WTC11 (cell line): ENCODE results near the gene FBH1. TPM values are rescaled to one million over a fixed set of nuclear protein-coding genes. Genes with fewer than 3 reads are reported as not detected.

Experiments
- ATAC-seq: fragments of 200-7000 bp; cut with Tn5 transposase; 2 replicates; pipeline ENCODE4 v1.10.0; 2021; ENCODE audit warnings: mild to moderate bottlenecking, moderate library complexity
- CTCF ChIA-PET: fragments of 300-600 bp; sonication (Branson Sonifier 250); formaldehyde crosslinking; loops from one replicate; lab custom pipeline; 2021; ENCODE audit warnings: antibody characterized with exemption; lab: Charles Lee
- POLR2A ChIA-PET: fragments of 350-600 bp; sonication (Branson Sonifier 250); formaldehyde crosslinking; loops from one replicate; lab custom pipeline; 2021; ENCODE audit warnings: antibody characterized with exemption; lab: Charles Lee
- DNase-seq: peaks from one replicate; pipeline ENCODE4 v3.0.0; 2021; ENCODE audit warnings: low spot score
- H3K27ac Mint-ChIP-seq: 2 replicates; pipeline ENCODE4 v1.8.0; 2021; ENCODE audit warnings: mixed read lengths
- H3K27me3 Mint-ChIP-seq: 2 replicates; pipeline ENCODE4 v1.8.0; 2021; ENCODE audit warnings: low read depth, mild to moderate bottlenecking, moderate library complexity, mixed read lengths
- H3K36me3 Mint-ChIP-seq: 2 replicates; pipeline ENCODE4 v1.8.0; 2021; ENCODE audit warnings: mixed read lengths
- H3K4me1 Mint-ChIP-seq: 2 replicates; pipeline ENCODE4 v1.8.0; 2022; ENCODE audit warnings: mixed read lengths
- H3K4me3 Mint-ChIP-seq: 2 replicates; pipeline ENCODE4 v1.8.0; 2021; ENCODE audit warnings: mild to moderate bottlenecking, moderate library complexity, mixed read lengths
- H3K9me3 Mint-ChIP-seq: 2 replicates; pipeline ENCODE4 v1.8.0; 2021; ENCODE audit warnings: mixed read lengths
- ATF2 ChIP-seq: sonication (generic); formaldehyde crosslinking; IDR thresholded peaks from 2 replicates; pipeline ENCODE4 v1.8.1; 2022; ENCODE audit warnings: low read depth, missing genetic modification reagents, borderline replicate concordance
- ATF6 ChIP-seq: sonication (generic); formaldehyde crosslinking; IDR thresholded peaks from 2 replicates; pipeline ENCODE4 v1.8.1; 2023; ENCODE audit warnings: mild to moderate bottlenecking, missing genetic modification reagents
- FOXJ3 ChIP-seq: sonication (generic); formaldehyde crosslinking; IDR thresholded peaks from 2 replicates; pipeline ENCODE4 v1.9.0; 2021; ENCODE audit warnings: missing genetic modification reagents, mild to moderate bottlenecking, borderline replicate concordance
- FOXK1 ChIP-seq: sonication (generic); formaldehyde crosslinking; IDR thresholded peaks from 2 replicates; pipeline ENCODE4 v1.8.0; 2022; ENCODE audit warnings: mild to moderate bottlenecking, moderate library complexity, missing genetic modification reagents
- HMGXB4 ChIP-seq: sonication (generic); formaldehyde crosslinking; IDR thresholded peaks from 2 replicates; pipeline ENCODE4 v1.8.1; 2023; ENCODE audit warnings: mild to moderate bottlenecking, moderate library complexity, missing genetic modification reagents
- JUN ChIP-seq: sonication (generic); formaldehyde crosslinking; IDR thresholded peaks from 2 replicates; pipeline ENCODE4 v1.8.0; 2023; ENCODE audit warnings: mild to moderate bottlenecking, missing genetic modification reagents
- MYBL2 ChIP-seq: sonication (generic); formaldehyde crosslinking; IDR thresholded peaks from 2 replicates; pipeline ENCODE4 v1.8.1; 2023; ENCODE audit warnings: mild to moderate bottlenecking, moderate library complexity, missing genetic modification reagents
- NFATC4 ChIP-seq: fragments of 250-450 bp; sonication (Bioruptor Pico); IDR thresholded peaks from 2 replicates; pipeline ENCODE4 v1.9.0; 2021; ENCODE audit warnings: mild to moderate bottlenecking
- NFE2L1 ChIP-seq: sonication (generic); formaldehyde crosslinking; IDR thresholded peaks from 2 replicates; pipeline ENCODE4 v1.8.1; 2023; ENCODE audit warnings: missing genetic modification reagents
- NR1H2 ChIP-seq: sonication (generic); formaldehyde crosslinking; IDR thresholded peaks from 2 replicates; pipeline ENCODE4 v1.9.0; 2021; ENCODE audit warnings: mild to moderate bottlenecking, moderate library complexity, missing genetic modification reagents
- PRDM15 ChIP-seq: sonication (generic); formaldehyde crosslinking; IDR thresholded peaks from 2 replicates; pipeline ENCODE4 v1.8.0; 2022; ENCODE audit warnings: missing genetic modification reagents
- RELA ChIP-seq: sonication (generic); formaldehyde crosslinking; IDR thresholded peaks from 2 replicates; pipeline ENCODE4 v1.8.1; 2022; ENCODE audit warnings: missing genetic modification reagents, mild to moderate bottlenecking, borderline replicate concordance
- RORB ChIP-seq: fragments of 250-450 bp; sonication (Bioruptor Pico); IDR thresholded peaks from 2 replicates; pipeline ENCODE4 v1.9.0; 2021; ENCODE audit warnings: mild to moderate bottlenecking
- TP53 ChIP-seq: sonication (generic); formaldehyde crosslinking; IDR thresholded peaks from 2 replicates; pipeline ENCODE4 v1.8.1; 2023; ENCODE audit warnings: mild to moderate bottlenecking, missing genetic modification reagents
- ZNF671 ChIP-seq: fragments of 250-450 bp; sonication (Bioruptor Pico); IDR thresholded peaks from 2 replicates; pipeline ENCODE4 v1.8.0; 2021; ENCODE audit warnings: mild to moderate bottlenecking
- total RNA-seq: library from RNA; stranded (reverse); gene quantifications from 3 replicates; pipeline ENCODE4 v1.2.3, GENCODE V29; 2021
- TF ChIP-seq, protein P1 (sequence below): fragments of 250-450 bp; sonication (Bioruptor Pico); IDR thresholded peaks from 2 replicates; pipeline ENCODE4 v1.9.0; 2021; ENCODE audit warnings: mild to moderate bottlenecking
- TF ChIP-seq, protein P2 (sequence below): sonication (generic); formaldehyde crosslinking; IDR thresholded peaks from 2 replicates; pipeline ENCODE4 v1.8.1; 2023; ENCODE audit warnings: mild to moderate bottlenecking, missing genetic modification reagents, moderate library complexity
- TF ChIP-seq, protein P3 (sequence below): sonication (generic); formaldehyde crosslinking; IDR thresholded peaks from 2 replicates; pipeline ENCODE4 v1.8.1; 2023; ENCODE audit warnings: mild to moderate bottlenecking, missing genetic modification reagents
- TF ChIP-seq, protein P4 (sequence below): sonication (generic); formaldehyde crosslinking; IDR thresholded peaks from 2 replicates; pipeline ENCODE4 v1.8.1; 2023; ENCODE audit warnings: mild to moderate bottlenecking, missing genetic modification reagents, borderline replicate concordance

The FBH1 gene
- total RNA-seq, 1 experiment from 2014 or later = 66.8 TPM

GRCh38 chr10:5947471-5948207, 57.6 kb downstream of the FBH1 start:
- CTCF ChIA-PET = interaction anchor here (0.6 to 1.6 kb wide), 4 partner anchors 28 to 255 kb away, joined by 3 to 7 read pairs (median 4); partner anchors contain the start of gene PFKFB3
- Mint-ChIP-seq H3K27ac (no peak overlapping the region), H3K36me3 (no peaks in the 10 kb centered on the region), H3K4me1 (peaks cover 33% of the 10 kb centered on the region), H3K9me3 (no peaks in the 10 kb centered on the region), H3K27me3 (no peaks in the 10 kb centered on the region), H3K4me3 (no peak overlapping the region)
- POLR2A ChIA-PET = no interaction called here
- DNase-seq = no peak
- ATAC-seq = no peak
- TF ChIP-seq HMGXB4 (CRISPR knock-in tag) = no peak
- no peak for TF ChIP-seq RORB (CRISPR knock-in tag)
- no peak for TF ChIP-seq RELA
- TF ChIP-seq, protein P1, sequence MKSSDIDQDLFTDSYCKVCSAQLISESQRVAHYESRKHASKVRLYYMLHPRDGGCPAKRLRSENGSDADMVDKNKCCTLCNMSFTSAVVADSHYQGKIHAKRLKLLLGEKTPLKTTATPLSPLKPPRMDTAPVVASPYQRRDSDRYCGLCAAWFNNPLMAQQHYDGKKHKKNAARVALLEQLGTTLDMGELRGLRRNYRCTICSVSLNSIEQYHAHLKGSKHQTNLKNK (CRISPR knock-in tag) = no peak
- TF ChIP-seq, protein P2, sequence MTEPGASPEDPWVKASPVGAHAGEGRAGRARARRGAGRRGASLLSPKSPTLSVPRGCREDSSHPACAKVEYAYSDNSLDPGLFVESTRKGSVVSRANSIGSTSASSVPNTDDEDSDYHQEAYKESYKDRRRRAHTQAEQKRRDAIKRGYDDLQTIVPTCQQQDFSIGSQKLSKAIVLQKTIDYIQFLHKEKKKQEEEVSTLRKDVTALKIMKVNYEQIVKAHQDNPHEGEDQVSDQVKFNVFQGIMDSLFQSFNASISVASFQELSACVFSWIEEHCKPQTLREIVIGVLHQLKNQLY = no peak
- TF ChIP-seq, protein P3, sequence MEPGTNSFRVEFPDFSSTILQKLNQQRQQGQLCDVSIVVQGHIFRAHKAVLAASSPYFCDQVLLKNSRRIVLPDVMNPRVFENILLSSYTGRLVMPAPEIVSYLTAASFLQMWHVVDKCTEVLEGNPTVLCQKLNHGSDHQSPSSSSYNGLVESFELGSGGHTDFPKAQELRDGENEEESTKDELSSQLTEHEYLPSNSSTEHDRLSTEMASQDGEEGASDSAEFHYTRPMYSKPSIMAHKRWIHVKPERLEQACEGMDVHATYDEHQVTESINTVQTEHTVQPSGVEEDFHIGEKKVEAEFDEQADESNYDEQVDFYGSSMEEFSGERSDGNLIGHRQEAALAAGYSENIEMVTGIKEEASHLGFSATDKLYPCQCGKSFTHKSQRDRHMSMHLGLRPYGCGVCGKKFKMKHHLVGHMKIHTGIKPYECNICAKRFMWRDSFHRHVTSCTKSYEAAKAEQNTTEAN (CRISPR knock-in tag) = no peak
- TF ChIP-seq NR1H2 (CRISPR knock-in tag) = no peak
- TF ChIP-seq PRDM15 (CRISPR knock-in tag) = no peak
- no peak for TF ChIP-seq FOXK1 (CRISPR knock-in tag)
- no peak for TF ChIP-seq MYBL2 (CRISPR knock-in tag)
- TF ChIP-seq ZNF671 (CRISPR knock-in tag) = no peak
- TF ChIP-seq, protein P4, sequence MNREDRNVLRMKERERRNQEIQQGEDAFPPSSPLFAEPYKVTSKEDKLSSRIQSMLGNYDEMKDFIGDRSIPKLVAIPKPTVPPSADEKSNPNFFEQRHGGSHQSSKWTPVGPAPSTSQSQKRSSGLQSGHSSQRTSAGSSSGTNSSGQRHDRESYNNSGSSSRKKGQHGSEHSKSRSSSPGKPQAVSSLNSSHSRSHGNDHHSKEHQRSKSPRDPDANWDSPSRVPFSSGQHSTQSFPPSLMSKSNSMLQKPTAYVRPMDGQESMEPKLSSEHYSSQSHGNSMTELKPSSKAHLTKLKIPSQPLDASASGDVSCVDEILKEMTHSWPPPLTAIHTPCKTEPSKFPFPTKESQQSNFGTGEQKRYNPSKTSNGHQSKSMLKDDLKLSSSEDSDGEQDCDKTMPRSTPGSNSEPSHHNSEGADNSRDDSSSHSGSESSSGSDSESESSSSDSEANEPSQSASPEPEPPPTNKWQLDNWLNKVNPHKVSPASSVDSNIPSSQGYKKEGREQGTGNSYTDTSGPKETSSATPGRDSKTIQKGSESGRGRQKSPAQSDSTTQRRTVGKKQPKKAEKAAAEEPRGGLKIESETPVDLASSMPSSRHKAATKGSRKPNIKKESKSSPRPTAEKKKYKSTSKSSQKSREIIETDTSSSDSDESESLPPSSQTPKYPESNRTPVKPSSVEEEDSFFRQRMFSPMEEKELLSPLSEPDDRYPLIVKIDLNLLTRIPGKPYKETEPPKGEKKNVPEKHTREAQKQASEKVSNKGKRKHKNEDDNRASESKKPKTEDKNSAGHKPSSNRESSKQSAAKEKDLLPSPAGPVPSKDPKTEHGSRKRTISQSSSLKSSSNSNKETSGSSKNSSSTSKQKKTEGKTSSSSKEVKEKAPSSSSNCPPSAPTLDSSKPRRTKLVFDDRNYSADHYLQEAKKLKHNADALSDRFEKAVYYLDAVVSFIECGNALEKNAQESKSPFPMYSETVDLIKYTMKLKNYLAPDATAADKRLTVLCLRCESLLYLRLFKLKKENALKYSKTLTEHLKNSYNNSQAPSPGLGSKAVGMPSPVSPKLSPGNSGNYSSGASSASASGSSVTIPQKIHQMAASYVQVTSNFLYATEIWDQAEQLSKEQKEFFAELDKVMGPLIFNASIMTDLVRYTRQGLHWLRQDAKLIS (CRISPR knock-in tag) = no peak
- TF ChIP-seq NFATC4 = no peak
- TF ChIP-seq ATF2 (CRISPR knock-in tag) = no peak
- no peak for TF ChIP-seq ATF6 (CRISPR knock-in tag)
- no peak for TF ChIP-seq TP53 (CRISPR knock-in tag)
- no peak for TF ChIP-seq JUN (CRISPR knock-in tag)
- no peak for TF ChIP-seq NFE2L1
- TF ChIP-seq FOXJ3 = no peak
